ENCODE results near the gene DLG2.

GRCh38 chr11:83697518-83697917, 1929.6 kb downstream of the DLG2 start:
- TF ChIP-seq POLR2A (IDR thresholded peaks at IDR 0.05) = no peak
- TF ChIP-seq CTCF (IDR thresholded peaks at IDR 0.05) = no peak
- TF ChIP-seq EP300 (IDR thresholded peaks at IDR 0.05) = no peak

Measured in ovary (tissue), 3 donors.